Measurements from ENCODE around the gene MGST3. TPM values are rescaled to one million over a fixed set of nuclear protein-coding genes. Genes with fewer than 3 reads are reported as not detected.
A peak's percentile ranks its signal among the peaks of the same experiment; 100 is the strongest.

Gene MGST3
- total and polyA plus RNA-seq, 9 donors = 137 to 238 (median 159) TPM

- Histone ChIP-seq H3K27me3 (no peaks in the 10 kb centered on the region), H3K36me3 (no peaks in the 10 kb centered on the region), H3K9me3 (no peaks in the 10 kb centered on the region), H3K27ac (peak overlapping the region; percentile 39 to 85), H3K4me1 (ENCODE audit: insufficient read depth) (peaks cover 5% of the 10 kb centered on the region), H3K4me3 (peak overlapping the region; percentile 84)
- DNase-seq = peak in 1 of 5 donors; percentile 21
- TF ChIP-seq EP300 (IDR thresholded peaks at IDR 0.05) (no peak), CTCF (IDR thresholded peaks at IDR 0.05) (no peak)
- 3 to 5% (median 5%) methylated on average over 26 of the region's 26 CpGs for WGBS, 3 donors
- intact Hi-C loops (cut with DNase I) = no loop called here
Measured at GRCh38 chr1:165629848-165630628, 996 bp upstream of the MGST3 start.

GRCh38 chr1:165631342-165632151, 513 bp downstream of the MGST3 start:
- 0% methylated on average over 31 of the region's 31 CpGs for WGBS, 3 donors
- DNase-seq = peak; percentile 35 to 63 (median 58)
- TF ChIP-seq POLR2A (IDR thresholded peaks at IDR 0.05) = no peak
- no peak for TF ChIP-seq EP300 (IDR thresholded peaks at IDR 0.05)
- TF ChIP-seq CTCF (IDR thresholded peaks at IDR 0.05) = no peak
- H3K4me3 ChIP-seq = peak overlapping the region; percentile 84
- peak overlapping the region; percentile 15 to 85 for H3K27ac ChIP-seq
- peaks cover 7% of the 10 kb centered on the region for H3K4me1 ChIP-seq (ENCODE audit: insufficient read depth)
- no peaks in the 10 kb centered on the region for H3K9me3 ChIP-seq
- H3K27me3 ChIP-seq = no peaks in the 10 kb centered on the region
- intact Hi-C loops (cut with DNase I) = loop anchor here in 1 of 4 donors (2.0 kb wide), 1 partner anchor 33 kb away; no protein-coding TSS in a partner anchor
- H3K36me3 ChIP-seq = no peaks in the 10 kb centered on the region

- no peak for DNase-seq
- Histone ChIP-seq H3K4me3 (peak overlapping the region; percentile 84), H3K27me3 (no peaks in the 10 kb centered on the region), H3K36me3 (no peaks in the 10 kb centered on the region), H3K27ac (peak overlapping the region in 1 of 2 donors; percentile 85), H3K4me1 (ENCODE audit: insufficient read depth) (peaks cover 8% of the 10 kb centered on the region), H3K9me3 (no peaks in the 10 kb centered on the region)
- intact Hi-C loops (cut with DNase I) = loop anchor here in 1 of 4 donors (2.0 kb wide), 1 partner anchor 33 kb away; no protein-coding TSS in a partner anchor
- WGBS, 3 donors = 5 to 10% (median 7%) methylated on average over 5 of the region's 5 CpGs
- TF ChIP-seq EP300 (IDR thresholded peaks at IDR 0.05) (no peak), CTCF (IDR thresholded peaks at IDR 0.05) (no peak), POLR2A (IDR thresholded peaks at IDR 0.05) (no peak)
Measured at GRCh38 chr1:165632152-165632469, 1.1 kb downstream of the MGST3 start.

- H3K4me3 ChIP-seq = peak overlapping the region; percentile 84
- no peak for TF ChIP-seq POLR2A (IDR thresholded peaks at IDR 0.05)
- TF ChIP-seq EP300 (IDR thresholded peaks at IDR 0.05) = no peak
- no peak for TF ChIP-seq CTCF (IDR thresholded peaks at IDR 0.05)
- WGBS, 3 donors = 5 to 11% (median 8%) methylated on average over 7 of the region's 7 CpGs
- intact Hi-C loops (cut with DNase I) = loop anchor here in 1 of 4 donors (2.0 kb wide), 1 partner anchor 34 kb away; no protein-coding TSS in a partner anchor
- no peaks in the 10 kb centered on the region for H3K9me3 ChIP-seq
- DNase-seq = no peak
- H3K36me3 ChIP-seq = no peaks in the 10 kb centered on the region
- no peaks in the 10 kb centered on the region for H3K27me3 ChIP-seq
- peaks cover 8% of the 10 kb centered on the region for H3K4me1 ChIP-seq (ENCODE audit: insufficient read depth)
- peak overlapping the region in 1 of 2 donors; percentile 85 for H3K27ac ChIP-seq
Measured at GRCh38 chr1:165632491-165632890, 1.5 kb downstream of the MGST3 start.

Data from ovary (tissue), 9 donors.